ENCODE measurements around the gene SULT1A1. TPM values are rescaled to one million over a fixed set of nuclear protein-coding genes. Genes with fewer than 3 reads are reported as not detected.

Gene SULT1A1
- total and polyA plus RNA-seq, 2 of the 13 experiments (the other 11 are each of a cell fraction or from before 2014, with no cell fraction given): 114 to 147 TPM

GRCh38 chr16:28609631-28610594 is at the start of gene SULT1A1 (continued):
- TF ChIP-seq, protein P1, sequence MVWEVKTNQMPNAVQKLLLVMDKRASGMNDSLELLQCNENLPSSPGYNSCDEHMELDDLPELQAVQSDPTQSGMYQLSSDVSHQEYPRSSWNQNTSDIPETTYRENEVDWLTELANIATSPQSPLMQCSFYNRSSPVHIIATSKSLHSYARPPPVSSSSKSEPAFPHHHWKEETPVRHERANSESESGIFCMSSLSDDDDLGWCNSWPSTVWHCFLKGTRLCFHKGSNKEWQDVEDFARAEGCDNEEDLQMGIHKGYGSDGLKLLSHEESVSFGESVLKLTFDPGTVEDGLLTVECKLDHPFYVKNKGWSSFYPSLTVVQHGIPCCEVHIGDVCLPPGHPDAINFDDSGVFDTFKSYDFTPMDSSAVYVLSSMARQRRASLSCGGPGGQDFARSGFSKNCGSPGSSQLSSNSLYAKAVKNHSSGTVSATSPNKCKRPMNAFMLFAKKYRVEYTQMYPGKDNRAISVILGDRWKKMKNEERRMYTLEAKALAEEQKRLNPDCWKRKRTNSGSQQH (CRISPR knock-in tag; IDR thresholded peaks at IDR 0.05; ENCODE audit: low read depth): peak; percentile 72; the same call in 1 of the 2 replicates
- TF ChIP-seq MIER3 (CRISPR knock-in tag; IDR thresholded peaks at IDR 0.05; ENCODE audit: borderline replicate concordance) (no peak), PHF20 (CRISPR knock-in tag; IDR thresholded peaks at IDR 0.05) (peak; percentile 72; the same call in 1 of the 2 replicates), LCORL (IDR thresholded peaks at IDR 0.05) (no peak), LCORL (CRISPR knock-in tag; IDR thresholded peaks at IDR 0.05) (peak; percentile 18; the same call in 1 of the 2 replicates), ZNF136 (CRISPR knock-in tag; IDR thresholded peaks at IDR 0.05; ENCODE audit: low read depth) (0 out of 2 replicates have a peak, but pooled peaks have one; percentile 24), ZIK1 (CRISPR knock-in tag; IDR thresholded peaks at IDR 0.05; ENCODE audit: borderline replicate concordance, low read depth) (no peak), NONO (IDR thresholded peaks at IDR 0.05) (no peak), NONO (CRISPR knock-in tag; conservative IDR thresholded peaks at IDR 0.05) (peak; percentile 76), KDM6A (CRISPR knock-in tag; IDR thresholded peaks at IDR 0.05; ENCODE audit: low read depth) (peak; percentile 45; the same call in 1 of the 2 replicates), UBTF (CRISPR knock-in tag; IDR thresholded peaks at IDR 0.05) (peak; percentile 17; the same call in 1 of the 2 replicates), MED1 (CRISPR knock-in tag; IDR thresholded peaks at IDR 0.05) (peak; percentile 63), ZNF563 (CRISPR knock-in tag; IDR thresholded peaks at IDR 0.05) (no peak), HNF4A (CRISPR knock-in tag; IDR thresholded peaks at IDR 0.05) (peak; percentile 75), ONECUT2 (CRISPR knock-in tag; IDR thresholded peaks at IDR 0.05) (no peak), PAWR (CRISPR knock-in tag; IDR thresholded peaks at IDR 0.05; ENCODE audit: borderline replicate concordance) (no peak), KMT2B (CRISPR knock-in tag; IDR thresholded peaks at IDR 0.05) (peak; percentile 59), ZNF619 (CRISPR knock-in tag; IDR thresholded peaks at IDR 0.05) (peak; percentile 76; the same call in 1 of the 2 replicates), HNRNPUL1 (IDR thresholded peaks at IDR 0.05; ENCODE audit: low read depth, low read length) (no peak), ESRRA (CRISPR knock-in tag; IDR thresholded peaks at IDR 0.05; ENCODE audit: low read depth) (peak; percentile 66; the same call in 1 of the 2 replicates), ZKSCAN5 (CRISPR knock-in tag; IDR thresholded peaks at IDR 0.05) (0 out of 2 replicates have a peak, but pooled peaks have one; percentile 46), PATZ1 (CRISPR knock-in tag; IDR thresholded peaks at IDR 0.05) (peak; percentile 57), ZBTB42 (CRISPR knock-in tag; IDR thresholded peaks at IDR 0.05) (no peak), ZMAT3 (CRISPR knock-in tag; conservative IDR thresholded peaks at IDR 0.05) (peak; percentile 92), DNMT3B (CRISPR knock-in tag; conservative IDR thresholded peaks at IDR 0.05) (0 out of 2 replicates have a peak, but pooled peaks have one; percentile 29), ZNF205 (CRISPR knock-in tag; IDR thresholded peaks at IDR 0.05) (0 out of 2 replicates have a peak, but pooled peaks have one; percentile 64)
